ENCODE measurements around the gene JARID2.

Gene JARID2

GRCh38 chr6:15340775-15341174, 94.9 kb downstream of the JARID2 start:
- Histone ChIP-seq H3K36me3 (replicated peaks in 1 of 2; ENCODE audit: control insufficient read depth in 2 of 2, insufficient read depth in 2 of 2, low read length in 2 of 2) (no peaks in the 10 kb centered on the region), H4K91ac (ENCODE audit: low read depth, low read length, poor library complexity) (no peak overlapping the region), H3K79me1 (ENCODE audit: low read depth, low read length) (no peaks in the 10 kb centered on the region), H2BK5ac (ENCODE audit: low read length) (no peak overlapping the region), H3K4me1 (ENCODE audit: control insufficient read depth in 2 of 2, insufficient read depth in 1 of 2, low read depth in 1 of 2, low read length in 2 of 2) (peaks cover 13% of the 10 kb centered on the region in 2 donors), H3K4ac (ENCODE audit: low read length) (no peak overlapping the region), H3K18ac (ENCODE audit: low read length) (no peak overlapping the region), H3K9me3 (replicated peaks in 1 of 2; ENCODE audit: control insufficient read depth in 2 of 2, insufficient read depth in 1 of 2, low read depth in 1 of 2, low read length in 2 of 2) (no peaks in the 10 kb centered on the region), H3K9ac (ENCODE audit: low read depth, low read length, poor library complexity) (no peak overlapping the region), H3K4me2 (ENCODE audit: insufficient read depth, low read length, poor library complexity, severe bottlenecking) (no peak overlapping the region), H2AK5ac (ENCODE audit: low read depth, low read length) (no peak overlapping the region), H2BK15ac (ENCODE audit: low read length) (no peak overlapping the region), H2BK12ac (ENCODE audit: low read length) (no peak overlapping the region), H2BK120ac (ENCODE audit: low read depth, low read length) (no peak overlapping the region), H3K4me3 (ENCODE audit: low read length in 2 of 2) (no peak overlapping the region), H3K27me3 (ENCODE audit: control insufficient read depth in 3 of 3, insufficient read depth in 3 of 3, low read depth in 1 of 3, low read length in 3 of 3) (no peaks in the 10 kb centered on the region), H3K23ac (ENCODE audit: low read depth, low read length, poor library complexity) (no peak overlapping the region), H3K14ac (ENCODE audit: low read length) (no peak overlapping the region), H4K8ac (ENCODE audit: low read depth, low read length) (no peak overlapping the region), H2AFZ (ENCODE audit: low read length) (no peak overlapping the region), H3K27ac (replicated peaks; ENCODE audit: low read length) (no peak overlapping the region)
- no peak for DNase-seq (ENCODE audit: low spot score)
- no CpG with 5 or more reads among the region's 4 CpGs for whole genome bisulfite sequencing, 2 donors (ENCODE audit: extremely low coverage in 2 of 2, insufficient read length in 2 of 2, insufficient replicate concordance in 1 of 2)

- no peak overlapping the region for H3K23ac ChIP-seq (ENCODE audit: low read depth, low read length, poor library complexity)
- H3K27me3 ChIP-seq (ENCODE audit: control insufficient read depth in 3 of 3, insufficient read depth in 3 of 3, low read depth in 1 of 3, low read length in 3 of 3), result no peaks in the 10 kb centered on the region
- no peaks in the 10 kb centered on the region for H3K79me1 ChIP-seq (ENCODE audit: low read depth, low read length)
- peaks cover 13% of the 10 kb centered on the region in 2 donors for H3K4me1 ChIP-seq (ENCODE audit: control insufficient read depth in 2 of 2, insufficient read depth in 1 of 2, low read depth in 1 of 2, low read length in 2 of 2)
- no peak overlapping the region for H3K4me2 ChIP-seq (ENCODE audit: insufficient read depth, low read length, poor library complexity, severe bottlenecking)
- WGBS, 2 donors (ENCODE audit: extremely low coverage in 2 of 2, insufficient read length in 2 of 2, insufficient replicate concordance in 1 of 2), result no CpG with 5 or more reads among the region's 3 CpGs
- no peak overlapping the region for H2BK12ac ChIP-seq (ENCODE audit: low read length)
- H3K36me3 ChIP-seq (replicated peaks in 1 of 2; ENCODE audit: control insufficient read depth in 2 of 2, insufficient read depth in 2 of 2, low read length in 2 of 2), result no peaks in the 10 kb centered on the region
- no peak for DNase-seq (ENCODE audit: low spot score)
- no peak overlapping the region for H4K8ac ChIP-seq (ENCODE audit: low read depth, low read length)
- H2BK120ac ChIP-seq (ENCODE audit: low read depth, low read length), result no peak overlapping the region
- no peak overlapping the region for H3K9ac ChIP-seq (ENCODE audit: low read depth, low read length, poor library complexity)
- H2AFZ ChIP-seq (ENCODE audit: low read length), result no peak overlapping the region
- no peak overlapping the region for H2BK5ac ChIP-seq (ENCODE audit: low read length)
- H2BK15ac ChIP-seq (ENCODE audit: low read length), result no peak overlapping the region
- no peak overlapping the region for H3K14ac ChIP-seq (ENCODE audit: low read length)
- H3K4me3 ChIP-seq (ENCODE audit: low read length in 2 of 2), result no peak overlapping the region
- no peak overlapping the region for H3K18ac ChIP-seq (ENCODE audit: low read length)
- H2AK5ac ChIP-seq (ENCODE audit: low read depth, low read length), result no peak overlapping the region
- no peak overlapping the region for H3K4ac ChIP-seq (ENCODE audit: low read length)
- H3K27ac ChIP-seq (replicated peaks; ENCODE audit: low read length), result no peak overlapping the region
- H4K91ac ChIP-seq (ENCODE audit: low read depth, low read length, poor library complexity), result no peak overlapping the region
- no peaks in the 10 kb centered on the region for H3K9me3 ChIP-seq (replicated peaks in 1 of 2; ENCODE audit: control insufficient read depth in 2 of 2, insufficient read depth in 1 of 2, low read depth in 1 of 2, low read length in 2 of 2)
These were observed 95.6 kb downstream of the JARID2 start for GRCh38 chr6:15341311-15342001.

- Histone ChIP-seq H3K18ac (ENCODE audit: low read length) (no peak overlapping the region), H3K4ac (ENCODE audit: low read length) (no peak overlapping the region), H2BK5ac (ENCODE audit: low read length) (no peak overlapping the region), H3K79me1 (ENCODE audit: low read depth, low read length) (no peaks in the 10 kb centered on the region), H2AFZ (ENCODE audit: low read length) (no peak overlapping the region), H2BK120ac (ENCODE audit: low read depth, low read length) (no peak overlapping the region), H3K27me3 (ENCODE audit: control insufficient read depth in 3 of 3, insufficient read depth in 3 of 3, low read depth in 1 of 3, low read length in 3 of 3) (no peaks in the 10 kb centered on the region), H3K9ac (ENCODE audit: low read depth, low read length, poor library complexity) (no peak overlapping the region), H3K4me2 (ENCODE audit: insufficient read depth, low read length, poor library complexity, severe bottlenecking) (no peak overlapping the region), H3K14ac (ENCODE audit: low read length) (no peak overlapping the region), H2AK5ac (ENCODE audit: low read depth, low read length) (no peak overlapping the region), H2BK12ac (ENCODE audit: low read length) (no peak overlapping the region), H3K9me3 (replicated peaks in 1 of 2; ENCODE audit: control insufficient read depth in 2 of 2, insufficient read depth in 1 of 2, low read depth in 1 of 2, low read length in 2 of 2) (no peaks in the 10 kb centered on the region), H3K27ac (replicated peaks; ENCODE audit: low read length) (no peak overlapping the region), H3K36me3 (replicated peaks in 1 of 2; ENCODE audit: control insufficient read depth in 2 of 2, insufficient read depth in 2 of 2, low read length in 2 of 2) (no peaks in the 10 kb centered on the region), H4K8ac (ENCODE audit: low read depth, low read length) (no peak overlapping the region), H3K4me1 (ENCODE audit: control insufficient read depth in 2 of 2, insufficient read depth in 1 of 2, low read depth in 1 of 2, low read length in 2 of 2) (peaks cover 11 to 13% of the 10 kb centered on the region in 2 donors), H2BK15ac (ENCODE audit: low read length) (no peak overlapping the region), H4K91ac (ENCODE audit: low read depth, low read length, poor library complexity) (no peak overlapping the region), H3K4me3 (ENCODE audit: low read length in 2 of 2) (no peak overlapping the region), H3K23ac (ENCODE audit: low read depth, low read length, poor library complexity) (no peak overlapping the region)
- WGBS, 2 donors (ENCODE audit: extremely low coverage in 2 of 2, insufficient read length in 2 of 2, insufficient replicate concordance in 1 of 2), result no CpG with 5 or more reads among the region's 3 CpGs
- DNase-seq (ENCODE audit: low spot score), result no peak
These were observed 96.2 kb downstream of the JARID2 start for GRCh38 chr6:15342114-15342513.

- Histone ChIP-seq H3K4ac (ENCODE audit: low read length) (no peak overlapping the region), H3K18ac (ENCODE audit: low read length) (no peak overlapping the region), H4K91ac (ENCODE audit: low read depth, low read length, poor library complexity) (no peak overlapping the region), H3K9me3 (replicated peaks in 1 of 2; ENCODE audit: control insufficient read depth in 2 of 2, insufficient read depth in 1 of 2, low read depth in 1 of 2, low read length in 2 of 2) (peaks cover 0 to 2% of the 10 kb centered on the region in 2 donors), H2BK120ac (ENCODE audit: low read depth, low read length) (no peak overlapping the region), H3K9ac (ENCODE audit: low read depth, low read length, poor library complexity) (no peak overlapping the region), H3K27me3 (ENCODE audit: control insufficient read depth in 3 of 3, insufficient read depth in 3 of 3, low read depth in 1 of 3, low read length in 3 of 3) (no peaks in the 10 kb centered on the region), H2BK5ac (ENCODE audit: low read length) (no peak overlapping the region), H3K79me1 (ENCODE audit: low read depth, low read length) (no peaks in the 10 kb centered on the region), H4K8ac (ENCODE audit: low read depth, low read length) (no peak overlapping the region), H3K4me3 (ENCODE audit: low read length in 2 of 2) (no peak overlapping the region), H3K36me3 (replicated peaks in 1 of 2; ENCODE audit: control insufficient read depth in 2 of 2, insufficient read depth in 2 of 2, low read length in 2 of 2) (no peaks in the 10 kb centered on the region), H2AK5ac (ENCODE audit: low read depth, low read length) (no peak overlapping the region), H3K23ac (ENCODE audit: low read depth, low read length, poor library complexity) (no peak overlapping the region), H3K14ac (ENCODE audit: low read length) (no peak overlapping the region), H2BK15ac (ENCODE audit: low read length) (no peak overlapping the region), H3K27ac (replicated peaks; ENCODE audit: low read length) (no peak overlapping the region), H2AFZ (ENCODE audit: low read length) (no peak overlapping the region), H3K4me2 (ENCODE audit: insufficient read depth, low read length, poor library complexity, severe bottlenecking) (no peak overlapping the region), H2BK12ac (ENCODE audit: low read length) (no peak overlapping the region), H3K4me1 (ENCODE audit: control insufficient read depth in 2 of 2, insufficient read depth in 1 of 2, low read depth in 1 of 2, low read length in 2 of 2) (peaks cover 7 to 13% of the 10 kb centered on the region in 2 donors)
- no CpG with 5 or more reads among the region's 8 CpGs for WGBS, 2 donors (ENCODE audit: extremely low coverage in 2 of 2, insufficient read length in 2 of 2, insufficient replicate concordance in 1 of 2)
- no peak for DNase-seq (ENCODE audit: low spot score)
These were observed 97.8 kb downstream of the JARID2 start for GRCh38 chr6:15343490-15344191.

Data from neuronal stem cell (in vitro differentiated cells).